ENCODE results near the gene CYP4F22. TPM values are rescaled to one million over a fixed set of nuclear protein-coding genes. Genes with fewer than 3 reads are reported as not detected.

The CYP4F22 gene
- total and polyA plus RNA-seq, 4 donors, result 0.07 to 0.18 TPM; not detected in 2

DNA sequence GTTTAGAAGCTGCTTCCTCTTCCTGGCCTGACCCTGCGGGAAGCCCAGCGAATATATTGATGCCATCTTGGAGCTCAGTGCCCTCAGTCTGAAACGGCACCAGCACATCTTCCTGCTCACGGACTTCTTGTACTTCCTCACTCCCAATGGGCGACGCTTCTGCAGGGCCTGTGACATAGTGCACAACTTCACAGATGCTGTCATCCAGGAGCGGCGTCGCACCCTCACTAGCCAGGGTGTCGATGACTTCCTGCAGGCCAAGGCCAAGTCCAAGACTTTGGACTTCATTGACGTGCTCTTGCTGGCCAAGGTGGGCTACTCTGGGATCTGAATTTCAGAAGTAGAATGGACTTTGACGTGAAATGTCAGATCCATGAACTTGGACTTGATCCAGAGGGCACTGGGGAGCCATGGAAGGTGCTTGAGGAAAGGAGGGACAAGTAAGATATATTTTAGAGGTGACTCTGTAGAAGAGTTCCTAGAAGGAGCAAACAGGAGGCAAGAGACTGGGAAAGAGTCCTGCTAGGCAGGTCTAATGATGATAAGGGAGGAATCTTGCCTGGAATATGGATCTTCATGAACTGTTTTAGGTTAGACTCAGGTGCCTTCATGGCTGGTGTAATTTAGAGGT, 68.3 kb downstream of the CYP4F22 start:
- no peak for TF ChIP-seq CTCF (IDR thresholded peaks at IDR 0.05; ENCODE audit: control extremely low read depth, extremely low read depth)
- Histone ChIP-seq H3K27ac (ENCODE audit: low read depth in 1 of 2, low read length in 1 of 2) (no peak overlapping the region), H3K27me3 (ENCODE audit: control insufficient read depth in 3 of 3, insufficient read depth in 3 of 3, low read length in 2 of 3) (no peaks in the 10 kb centered on the region), H3K9me3 (ENCODE audit: control insufficient read depth in 4 of 4, insufficient read depth in 3 of 4, low read length in 3 of 4) (no peaks in the 10 kb centered on the region), H3K36me3 (ENCODE audit: control insufficient read depth in 4 of 4, insufficient read depth in 4 of 4, low read length in 4 of 4) (no peaks in the 10 kb centered on the region), H3K9ac (ENCODE audit: insufficient read depth in 1 of 2, low read length in 2 of 2) (no peak overlapping the region), H3K4me3 (no peak overlapping the region), H3K4me1 (ENCODE audit: control insufficient read depth in 5 of 5, insufficient read depth in 5 of 5, low read length in 5 of 5) (no peaks in the 10 kb centered on the region)
- ATAC-seq (ENCODE audit: insufficient read depth, low FRiP score), result no peak
- 73% methylated on average over 12 of the region's 12 CpGs for WGBS, 2 donors
- DNase-seq, result no peak

- WGBS, 2 donors, result 71 to 73% methylated on average over 6 of the region's 6 CpGs
- Histone ChIP-seq H3K9ac (ENCODE audit: insufficient read depth in 1 of 2, low read length in 2 of 2) (no peak overlapping the region), H3K9me3 (ENCODE audit: control insufficient read depth in 4 of 4, insufficient read depth in 3 of 4, low read length in 3 of 4) (no peaks in the 10 kb centered on the region), H3K27me3 (ENCODE audit: control insufficient read depth in 3 of 3, insufficient read depth in 3 of 3, low read length in 2 of 3) (no peaks in the 10 kb centered on the region), H3K4me3 (no peak overlapping the region), H3K4me1 (ENCODE audit: control insufficient read depth in 5 of 5, insufficient read depth in 5 of 5, low read length in 5 of 5) (no peaks in the 10 kb centered on the region), H3K27ac (ENCODE audit: low read depth in 1 of 2, low read length in 1 of 2) (no peak overlapping the region), H3K36me3 (ENCODE audit: control insufficient read depth in 4 of 4, insufficient read depth in 4 of 4, low read length in 4 of 4) (no peaks in the 10 kb centered on the region)
- ATAC-seq (ENCODE audit: insufficient read depth, low FRiP score) (no peak), DNase-seq (no peak)
- no peak for TF ChIP-seq CTCF (IDR thresholded peaks at IDR 0.05; ENCODE audit: control extremely low read depth, extremely low read depth)
These were observed 69.0 kb downstream of the CYP4F22 start for GRCh38 chr19:15577184-15577771.

DNA sequence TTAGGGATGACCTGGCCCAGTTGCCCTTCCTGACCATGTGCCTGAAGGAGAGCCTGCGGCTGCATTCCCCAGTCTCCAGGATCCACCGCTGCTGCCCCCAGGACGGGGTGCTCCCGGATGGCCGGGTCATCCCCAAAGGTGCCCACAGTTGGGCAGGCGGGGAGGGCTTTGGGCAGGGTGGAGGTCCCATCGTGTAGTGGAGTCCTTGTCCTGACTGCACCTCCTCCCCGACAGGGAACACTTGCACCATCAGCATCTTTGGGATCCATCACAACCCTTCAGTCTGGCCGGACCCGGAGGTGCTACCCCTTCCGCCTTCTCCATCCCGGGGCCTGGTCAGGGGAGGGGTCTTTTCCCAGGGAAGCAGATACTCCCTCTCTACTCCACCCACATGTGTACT, 75.0 kb downstream of the CYP4F22 start:
- DNase-seq (no peak), ATAC-seq (ENCODE audit: insufficient read depth, low FRiP score) (no peak)
- Histone ChIP-seq H3K4me3 (no peak overlapping the region), H3K9me3 (ENCODE audit: control insufficient read depth in 4 of 4, insufficient read depth in 3 of 4, low read length in 3 of 4) (no peaks in the 10 kb centered on the region), H3K27me3 (ENCODE audit: control insufficient read depth in 3 of 3, insufficient read depth in 3 of 3, low read length in 2 of 3) (peaks cover 0 to 3% (median 0%) of the 10 kb centered on the region in 3 donors), H3K27ac (ENCODE audit: low read depth in 1 of 2, low read length in 1 of 2) (no peak overlapping the region), H3K36me3 (ENCODE audit: control insufficient read depth in 4 of 4, insufficient read depth in 4 of 4, low read length in 4 of 4) (no peaks in the 10 kb centered on the region), H3K9ac (ENCODE audit: insufficient read depth in 1 of 2, low read length in 2 of 2) (no peak overlapping the region), H3K4me1 (ENCODE audit: control insufficient read depth in 5 of 5, insufficient read depth in 5 of 5, low read length in 5 of 5) (peaks cover 0 to 2% (median 0%) of the 10 kb centered on the region in 5 donors)
- 78 to 81% methylated on average over 12 of the region's 12 CpGs for WGBS, 2 donors
- no peak for TF ChIP-seq CTCF (IDR thresholded peaks at IDR 0.05; ENCODE audit: control extremely low read depth, extremely low read depth)
